CD4-positive, CD25-positive, alpha-beta regulatory T cell (primary cell): ENCODE results near the gene FAM3B. TPM values are rescaled to one million over a fixed set of nuclear protein-coding genes. Genes with fewer than 3 reads are reported as not detected.
"Not testable (repeated sequence)": the region's sequence is repeated elsewhere in the genome, so short reads cannot be mapped to it uniquely, and the experiment has no call there.

ENCODE experiments used
- ATAC-seq, 2 donors: fragments of 150-1000 bp; cut with Tn5 transposase; one replicate each; pipeline ENCODE4 v1.10.0; 2021; ENCODE audit warnings: low read depth in 2 of 2, moderate number of reproducible peaks in 2 of 2, moderate library complexity in 1 of 2
- DNase-seq, 3 donors: peaks; one replicate each; pipeline versions ENCODE4 v3.0.0 to v3.0.0-alpha.2; 2012 to 2022; ENCODE audit warnings: mixed read lengths in 1 of 3
- H3K27ac ChIP-seq: one replicate; pipeline ENCODE4 v1.7.0; 2013; ENCODE audit warnings: mild to moderate bottlenecking, low read length; ENCODE audit not compliant: insufficient read depth, poor library complexity, severe bottlenecking
- H3K27me3 ChIP-seq: one replicate; pipeline ENCODE4 v1.7.0; 2013; ENCODE audit warnings: low read length; ENCODE audit not compliant: control insufficient read depth, insufficient read depth
- H3K36me3 ChIP-seq: one replicate; pipeline ENCODE4 v1.7.0; 2013; ENCODE audit warnings: mild to moderate bottlenecking, low read length, moderate library complexity; ENCODE audit not compliant: control insufficient read depth, insufficient read depth
- H3K4me1 ChIP-seq: 2 replicates; pipeline ENCODE4 v1.7.0; 2013; ENCODE audit warnings: mild to moderate bottlenecking, low read length; ENCODE audit not compliant: insufficient read depth, control insufficient read depth, poor library complexity, severe bottlenecking
- H3K4me3 ChIP-seq: one replicate; pipeline ENCODE4 v1.7.0; 2013; ENCODE audit warnings: low read depth, mild to moderate bottlenecking, low read length, moderate library complexity
- H3K9me3 ChIP-seq, 2 experiments: 1 replicate in 1 of 2; 2 replicates in 1 of 2; pipeline ENCODE4 v1.7.0; 2013; ENCODE audit warnings: low read length in 2 of 2, mild to moderate bottlenecking in 1 of 2, moderate library complexity in 1 of 2; ENCODE audit not compliant: control insufficient read depth in 2 of 2
- H3K27ac Mint-ChIP-seq, 3 donors: one replicate each; pipeline ENCODE4 v1.8.0; 2020 to 2022; ENCODE audit warnings: mild to moderate bottlenecking in 3 of 3, mixed read lengths in 3 of 3, moderate library complexity in 2 of 3
- H3K27me3 Mint-ChIP-seq: one replicate; pipeline ENCODE4 v1.8.0; 2022; ENCODE audit warnings: mild to moderate bottlenecking, mixed read lengths
- H3K36me3 Mint-ChIP-seq: one replicate; pipeline ENCODE4 v1.8.0; 2020; ENCODE audit warnings: mixed read lengths
- H3K4me1 Mint-ChIP-seq, 4 donors: one replicate each; pipeline ENCODE4 v1.8.0; 2020 to 2022; ENCODE audit warnings: mixed read lengths in 4 of 4, mild to moderate bottlenecking in 1 of 4
- H3K4me3 Mint-ChIP-seq, 4 donors: one replicate each; pipeline ENCODE4 v1.8.0; 2020 to 2022; ENCODE audit warnings: mild to moderate bottlenecking in 4 of 4, mixed read lengths in 4 of 4, moderate library complexity in 3 of 4
- H3K9me3 Mint-ChIP-seq, 7 donors: one replicate each; pipeline ENCODE4 v1.8.0; 2020 to 2022; ENCODE audit warnings: mixed read lengths in 7 of 7, mild to moderate bottlenecking in 3 of 7, moderate library complexity in 2 of 7
- polyA plus RNA-seq, 4 donors: library from polyadenylated mRNA; unstranded; fragments of 300-500 nt; fragmentation: Illumina TruSeq; gene quantifications; one replicate each; pipeline ENCODE4 v1.2.3, GENCODE V29; 2021
- total RNA-seq: library from RNA; stranded (reverse); gene quantifications from one replicate; pipeline ENCODE4 v1.2.3, GENCODE V29; 2022

FAM3B gene
- total and polyA plus RNA-seq, 5 donors from 2014 or later: not detected

GRCh38 chr21:41358193-41359166 is 41.9 kb downstream of the FAM3B start:
- peaks cover 42% of the 10 kb centered on the region for H3K27me3 Mint-ChIP-seq
- H3K4me1 Mint-ChIP-seq: peaks cover 5 to 29% (median 13%) of the 10 kb centered on the region in 4 donors
- peak overlapping the region in 2 of 4 donors; percentile 14 to 48 for H3K4me3 Mint-ChIP-seq
- no peak for DNase-seq
- peak overlapping the region in 2 of 3 donors; percentile 20 to 31 for H3K27ac Mint-ChIP-seq
- H3K4me1 ChIP-seq: peaks cover 24% of the 10 kb centered on the region
- H3K36me3 ChIP-seq: no peaks in the 10 kb centered on the region
- H3K9me3 ChIP-seq: no peaks in the 10 kb centered on the region
- ATAC-seq: no peak
- no peak overlapping the region for H3K4me3 ChIP-seq
- H3K9me3 Mint-ChIP-seq: peaks cover 0 to 2% (median 0%) of the 10 kb centered on the region in 7 donors
- no peak overlapping the region for H3K27ac ChIP-seq
- H3K36me3 Mint-ChIP-seq: no peaks in the 10 kb centered on the region
- peaks cover 2% of the 10 kb centered on the region for H3K27me3 ChIP-seq

DNA sequence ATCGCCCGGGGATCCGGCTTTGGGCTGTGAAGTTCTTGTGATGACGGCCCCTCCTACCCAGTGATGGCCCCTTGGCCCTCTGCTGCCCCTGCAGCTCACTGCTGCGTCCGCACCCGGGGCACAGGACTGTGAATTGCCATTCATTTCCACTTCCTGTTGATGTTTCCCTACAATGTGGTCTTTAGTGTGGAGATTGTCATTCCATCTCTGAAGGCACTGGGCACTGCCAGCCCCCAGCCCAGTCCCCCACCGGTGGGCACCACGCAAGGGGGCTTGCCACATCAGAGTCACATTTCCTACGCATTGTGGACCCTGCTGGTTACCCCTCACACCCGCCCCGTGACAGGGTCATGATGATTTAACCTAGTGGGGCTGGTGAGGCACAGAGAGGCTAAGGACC is 42.7 kb downstream of the FAM3B start:
- Histone ChIP-seq H3K36me3 (no peaks in the 10 kb centered on the region), H3K4me1 (peaks cover 33% of the 10 kb centered on the region), H3K9me3 (no peaks in the 10 kb centered on the region), H3K27me3 (peaks cover 2% of the 10 kb centered on the region), H3K27ac (no peak overlapping the region), H3K4me3 (no peak overlapping the region)
- H3K27me3 Mint-ChIP-seq: peaks cover 37% of the 10 kb centered on the region
- H3K9me3 Mint-ChIP-seq: peaks cover 0 to 2% (median 0%) of the 10 kb centered on the region in 7 donors
- no peaks in the 10 kb centered on the region for H3K36me3 Mint-ChIP-seq
- peaks cover 5 to 37% (median 17%) of the 10 kb centered on the region in 4 donors for H3K4me1 Mint-ChIP-seq
- H3K27ac Mint-ChIP-seq: peak overlapping the region; percentile 31 to 74 (median 69)
- DNase-seq (no peak), ATAC-seq (no peak)
- peak overlapping the region in 1 of 4 donors; percentile 57 for H3K4me3 Mint-ChIP-seq

- H3K27me3 ChIP-seq, H3K36me3 Mint-ChIP-seq, H3K4me3 ChIP-seq, H3K27ac ChIP-seq, ATAC-seq, DNase-seq, H3K36me3 ChIP-seq, H3K9me3 Mint-ChIP-seq, H3K9me3 ChIP-seq: not testable (repeated sequence)
- peak overlapping the region; percentile 31 to 74 (median 69) for H3K27ac Mint-ChIP-seq
- peaks cover 37% of the 10 kb centered on the region for H3K4me1 ChIP-seq
- H3K27me3 Mint-ChIP-seq: peaks cover 33% of the 10 kb centered on the region
- peaks cover 7 to 41% (median 18%) of the 10 kb centered on the region in 4 donors for H3K4me1 Mint-ChIP-seq
- peak overlapping the region in 2 of 4 donors; percentile 24 to 57 for H3K4me3 Mint-ChIP-seq
These were observed 43.1 kb downstream of the FAM3B start for GRCh38 chr21:41359754-41360071.

GRCh38 chr21:41360072-41360821 is 43.6 kb downstream of the FAM3B start:
- Mint-ChIP-seq H3K9me3 (peaks cover 0 to 1% (median 0%) of the 10 kb centered on the region in 7 donors), H3K27me3 (peaks cover 28% of the 10 kb centered on the region), H3K4me1 (peaks cover 11 to 46% (median 21%) of the 10 kb centered on the region in 4 donors), H3K36me3 (peaks cover 7% of the 10 kb centered on the region), H3K4me3 (peak overlapping the region; percentile 33 to 98 (median 63)), H3K27ac (peak overlapping the region; percentile 100)
- Histone ChIP-seq H3K9me3 (no peaks in the 10 kb centered on the region), H3K27ac (peak overlapping the region; percentile 98), H3K4me3 (no peak overlapping the region), H3K4me1 (peaks cover 37% of the 10 kb centered on the region), H3K27me3 (no peaks in the 10 kb centered on the region), H3K36me3 (peaks cover 4% of the 10 kb centered on the region)
- ATAC-seq: no peak
- DNase-seq: no peak

- peaks cover 5% of the 10 kb centered on the region for H3K36me3 ChIP-seq
- Mint-ChIP-seq H3K27me3 (peaks cover 21% of the 10 kb centered on the region), H3K4me3 (peak overlapping the region; percentile 17 to 98 (median 95)), H3K4me1 (peaks cover 11 to 56% (median 28%) of the 10 kb centered on the region in 4 donors), H3K36me3 (peaks cover 15% of the 10 kb centered on the region), H3K9me3 (peaks cover 0 to 1% (median 0%) of the 10 kb centered on the region in 7 donors), H3K27ac (peak overlapping the region; percentile 100)
- peaks cover 37% of the 10 kb centered on the region for H3K4me1 ChIP-seq
- DNase-seq: no peak
- no peak for ATAC-seq
- peak overlapping the region; percentile 89 for H3K4me3 ChIP-seq
- no peaks in the 10 kb centered on the region for H3K9me3 ChIP-seq
- peak overlapping the region; percentile 98 for H3K27ac ChIP-seq
- no peaks in the 10 kb centered on the region for H3K27me3 ChIP-seq
These were observed 44.6 kb downstream of the FAM3B start for GRCh38 chr21:41361053-41361785.

DNA sequence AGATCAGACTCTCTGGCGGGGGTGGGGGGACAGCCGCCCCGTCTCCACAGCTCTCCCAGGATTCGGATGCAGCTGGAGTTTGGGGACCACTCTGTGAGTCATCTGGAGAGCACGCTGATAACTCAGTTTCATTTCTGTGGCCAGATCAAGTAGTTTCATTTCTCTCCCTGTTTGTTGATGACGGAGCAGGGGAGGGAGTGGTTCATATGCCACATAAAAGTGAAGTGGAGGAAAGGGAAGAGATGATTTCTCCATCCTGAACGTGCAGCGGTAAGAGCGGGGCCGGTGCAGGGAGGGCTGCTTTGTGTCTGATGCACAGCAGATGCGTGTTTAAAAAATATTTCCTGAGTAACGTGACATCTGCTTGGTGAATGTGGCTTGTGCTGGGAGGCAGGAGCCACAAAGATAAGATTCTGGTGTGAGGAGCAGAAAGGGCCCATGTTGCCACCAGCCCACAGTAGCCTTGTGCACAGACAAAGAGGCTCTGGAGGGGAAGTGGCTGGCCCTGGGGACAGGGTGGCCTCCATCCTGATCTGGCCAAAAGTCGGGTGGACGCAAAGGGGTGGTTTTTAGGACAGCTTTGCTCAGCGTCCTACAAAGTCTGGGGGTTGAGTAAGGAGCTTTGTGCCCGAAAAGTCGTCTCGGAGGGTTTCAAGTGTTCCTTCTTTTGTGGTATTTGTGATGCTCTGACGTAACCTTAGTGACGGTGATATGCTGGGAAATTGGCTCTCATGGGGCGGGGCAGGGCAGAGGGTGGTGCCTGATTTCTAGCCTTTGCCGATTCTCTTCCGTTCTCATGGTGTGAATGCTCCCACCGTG is 45.4 kb downstream of the FAM3B start, which contains the start of gene MX2:
Gene MX2 (plus strand): TSS at position 242 of the 819 bp plus-strand sequence. CDS start 14,880 bp downstream, outside the sequence.
- Mint-ChIP-seq H3K36me3 (peaks cover 20% of the 10 kb centered on the region), H3K27ac (peak within 1 kb of the TSS; percentile 100), H3K4me1 (peaks cover 11 to 63% (median 31%) of the 10 kb centered on the region in 4 donors), H3K27me3 (peaks cover 15% of the 10 kb centered on the region), H3K9me3 (peaks cover 0 to 1% (median 0%) of the 10 kb centered on the region in 7 donors), H3K4me3 (peak within 1 kb of the TSS; percentile 93 to 98 (median 96))
- Histone ChIP-seq H3K4me1 (peaks cover 37% of the 10 kb centered on the region), H3K27me3 (no peaks in the 10 kb centered on the region), H3K9me3 (no peaks in the 10 kb centered on the region), H3K4me3 (peak within 1 kb of the TSS; percentile 89), H3K36me3 (peaks cover 9% of the 10 kb centered on the region), H3K27ac (peak within 1 kb of the TSS; percentile 98)
- DNase-seq (peak; percentile 78 to 92 (median 89)), ATAC-seq (peak; percentile 74)
